Natural killer cell (primary cell): ENCODE data around the gene GPATCH3. TPM values are rescaled to one million over a fixed set of nuclear protein-coding genes. Genes with fewer than 3 reads are reported as not detected.
"Not testable (repeated sequence)": the region's sequence is repeated elsewhere in the genome, so short reads cannot be mapped to it uniquely, and the experiment has no call there.

Experiments used
- ATAC-seq, 3 donors: fragments of 150-1000 bp in 2 of 3; fragments of 200-7000 bp in 1 of 3; cut with Tn5 transposase; 1 replicate in 1 of 3; 2 replicates in 2 of 3; pipeline ENCODE4 v1.10.0; 2021; ENCODE audit warnings: mild to moderate bottlenecking in 2 of 3, moderate library complexity in 2 of 3
- DNase-seq, 2 donors: peaks; one replicate each; pipeline versions ENCODE4 v3.0.0 to v3.0.0-alpha.2; 2013 to 2021; ENCODE audit warnings: mixed read lengths in 1 of 2
- H3K27ac ChIP-seq: one replicate; pipeline ENCODE4 v1.5.1; 2013; ENCODE audit warnings: mild to moderate bottlenecking, low read length
- H3K27me3 ChIP-seq: one replicate; pipeline ENCODE4 v1.6.1; 2013; ENCODE audit warnings: low read length; ENCODE audit not compliant: control insufficient read depth, insufficient read depth
- H3K36me3 ChIP-seq: one replicate; pipeline ENCODE4 v1.6.1; 2013; ENCODE audit warnings: low read length; ENCODE audit not compliant: control insufficient read depth, insufficient read depth
- H3K4me1 ChIP-seq: one replicate; pipeline ENCODE4 v1.6.1; 2013; ENCODE audit warnings: low read length; ENCODE audit not compliant: control insufficient read depth, insufficient read depth
- H3K4me3 ChIP-seq: one replicate; pipeline ENCODE4 v1.5.1; 2013; ENCODE audit warnings: low read length
- H3K9me3 ChIP-seq: one replicate; pipeline ENCODE4 v1.6.1; 2013; ENCODE audit warnings: low read length; ENCODE audit not compliant: control insufficient read depth, insufficient read depth
- H3K27ac Mint-ChIP-seq, 2 donors: one replicate each; pipeline ENCODE4 v1.8.0; 2022; ENCODE audit warnings: mild to moderate bottlenecking in 2 of 2, mixed read lengths in 2 of 2, moderate library complexity in 1 of 2
- H3K27me3 Mint-ChIP-seq, 2 donors: one replicate each; pipeline ENCODE4 v1.8.0; 2022; ENCODE audit warnings: low read depth in 2 of 2, mixed read lengths in 2 of 2
- H3K36me3 Mint-ChIP-seq: one replicate; pipeline ENCODE4 v1.8.0; 2022; ENCODE audit warnings: mixed read lengths
- H3K4me1 Mint-ChIP-seq, 2 donors: one replicate each; pipeline ENCODE4 v1.8.0; 2022; ENCODE audit warnings: mixed read lengths in 2 of 2
- H3K4me3 Mint-ChIP-seq: one replicate; pipeline ENCODE4 v1.8.0; 2022; ENCODE audit warnings: mild to moderate bottlenecking, moderate library complexity, mixed read lengths
- H3K9me3 Mint-ChIP-seq, 2 donors: one replicate each; pipeline ENCODE4 v1.8.0; 2022; ENCODE audit warnings: mixed read lengths in 2 of 2
- CTCF ChIP-seq: fragments of 200-600 bp; IDR thresholded peaks from one replicate; pipeline ENCODE4 v1.8.0; 2022; ENCODE audit warnings: antibody characterized with exemption
- WGBS: methylation state at CpG from one replicate; pipeline ENCODE4 v1.1.7; 2013; ENCODE audit warnings: missing lambda C conversion rate; ENCODE audit not compliant: insufficient coverage; 5-methylcytosine and 5-hydroxymethylcytosine counted together
- intact Hi-C: fragments of 100-400 bp; cut with micrococcal nuclease; formaldehyde crosslinking; loops from one replicate; pipeline ENCODE4 v1.14.2; 2022
- total RNA-seq, 4 donors: library from RNA; stranded (reverse); fragments of 120-200 nt in 1 of 4; gene quantifications; one replicate each; pipeline versions ENCODE4 v1.2.3 to v1.2.4, GENCODE V29; 2013 to 2022

The GPATCH3 gene
- total RNA-seq, 3 donors from 2014 or later (not counting 1 experiment from before 2014, with no cell fraction given): 25.5 to 41.3 (median 34.6) TPM

GRCh38 chr1:26879793-26880192 is 20.5 kb downstream of the GPATCH3 start:
- no peaks in the 10 kb centered on the region for H3K27me3 Mint-ChIP-seq
- Histone ChIP-seq H3K4me1 (no peaks in the 10 kb centered on the region), H3K9me3 (no peaks in the 10 kb centered on the region), H3K27ac (no peak overlapping the region), H3K36me3 (peaks cover 63% of the 10 kb centered on the region), H3K27me3 (no peaks in the 10 kb centered on the region), H3K4me3 (no peak overlapping the region)
- H3K9me3 Mint-ChIP-seq: no peaks in the 10 kb centered on the region
- H3K4me1 Mint-ChIP-seq: peaks cover 0 to 6% of the 10 kb centered on the region in 2 donors
- no peak for DNase-seq
- no peak for ATAC-seq
- 100% methylated on average over 3 of the region's 4 CpGs for WGBS
- intact Hi-C loops: no loop called here
- no peak for TF ChIP-seq CTCF
- H3K36me3 Mint-ChIP-seq: peaks cover 5% of the 10 kb centered on the region
- no peak overlapping the region for H3K27ac Mint-ChIP-seq
- H3K4me3 Mint-ChIP-seq: no peak overlapping the region

GRCh38 chr1:26877326-26877725 is 22.9 kb downstream of the GPATCH3 start:
- ATAC-seq (no peak), DNase-seq (no peak)
- Histone ChIP-seq H3K36me3 (peaks cover 44% of the 10 kb centered on the region), H3K4me1 (no peaks in the 10 kb centered on the region), H3K9me3 (no peaks in the 10 kb centered on the region), H3K27me3 (no peaks in the 10 kb centered on the region), H3K4me3 (no peak overlapping the region), H3K27ac (no peak overlapping the region)
- Mint-ChIP-seq H3K4me1 (no peaks in the 10 kb centered on the region), H3K9me3 (no peaks in the 10 kb centered on the region), H3K36me3 (no peaks in the 10 kb centered on the region), H3K27ac (no peak overlapping the region), H3K4me3 (no peak overlapping the region), H3K27me3 (no peaks in the 10 kb centered on the region)
- WGBS: 100% methylated on average over 1 of the region's 2 CpGs
- intact Hi-C loops: no loop called here
- no peak for TF ChIP-seq CTCF

GRCh38 chr1:26874896-26875295 is 25.4 kb downstream of the GPATCH3 start:
- Mint-ChIP-seq H3K4me3 (no peak overlapping the region), H3K4me1 (no peaks in the 10 kb centered on the region), H3K27me3 (no peaks in the 10 kb centered on the region), H3K9me3 (no peaks in the 10 kb centered on the region), H3K27ac (peak overlapping the region in 1 of 2 donors; percentile 35), H3K36me3 (no peaks in the 10 kb centered on the region)
- no peak overlapping the region for H3K27ac ChIP-seq
- intact Hi-C loops: no loop called here
- no peak for ATAC-seq
- 97% methylated on average over 3 of the region's 4 CpGs for WGBS
- no peaks in the 10 kb centered on the region for H3K9me3 ChIP-seq
- H3K4me1 ChIP-seq: no peaks in the 10 kb centered on the region
- peaks cover 25% of the 10 kb centered on the region for H3K36me3 ChIP-seq
- no peak for DNase-seq
- no peak overlapping the region for H3K4me3 ChIP-seq
- no peaks in the 10 kb centered on the region for H3K27me3 ChIP-seq
- no peak for TF ChIP-seq CTCF

GRCh38 chr1:26873097-26873496 is 27.2 kb downstream of the GPATCH3 start:
- DNase-seq, H3K27me3 Mint-ChIP-seq, H3K4me1 Mint-ChIP-seq, H3K27ac Mint-ChIP-seq, H3K27ac ChIP-seq, H3K9me3 Mint-ChIP-seq, intact Hi-C loops, H3K4me3 ChIP-seq, ATAC-seq, H3K36me3 Mint-ChIP-seq, H3K9me3 ChIP-seq, H3K4me1 ChIP-seq, H3K27me3 ChIP-seq, H3K4me3 Mint-ChIP-seq: not testable (repeated sequence)
- WGBS: 100% methylated on average over 1 of the region's 2 CpGs
- H3K36me3 ChIP-seq: peaks cover 11% of the 10 kb centered on the region
